ENCODE measurements around the gene QKI. TPM values are rescaled to one million over a fixed set of nuclear protein-coding genes. Genes with fewer than 3 reads are reported as not detected.

Gene QKI
- total and polyA plus RNA-seq, 2 of the 8 experiments (the other 6 are each of a cell fraction or from before 2014, with no cell fraction given) = 181 to 183 TPM

GRCh38 chr6:163545370-163545769 lies 130.9 kb downstream of the QKI start (continued):
- no peak for TF ChIP-seq CBX5 (IDR thresholded peaks at IDR 0.05; ENCODE audit: low read depth, low read length)
